D341Med (cell line): ENCODE data around the gene HOXB5.

Experiments used
- DNase-seq: peaks from one replicate; pipeline ENCODE4 v3.0.0; 2012; ENCODE audit warnings: low spot score

Gene HOXB5

DNA sequence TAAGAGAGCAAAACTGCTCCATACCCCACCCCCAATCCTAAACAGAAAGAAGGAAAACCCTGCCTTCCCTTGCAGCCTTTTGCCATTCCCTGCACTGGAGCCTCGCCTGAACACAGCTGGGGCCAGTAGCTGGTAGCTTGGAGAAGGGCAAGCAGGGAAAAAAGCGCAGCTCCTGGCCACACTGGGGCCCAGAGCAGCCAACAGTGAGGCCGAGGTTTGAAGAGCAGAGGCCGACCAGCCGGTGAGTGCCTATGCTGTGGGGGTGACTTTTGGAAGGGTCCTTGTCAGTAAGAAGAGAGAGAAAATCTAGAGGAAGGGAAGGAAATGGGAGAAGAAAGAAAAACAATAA, 35.8 kb upstream of the HOXB5 start:
- DNase-seq, result no peak

DNA sequence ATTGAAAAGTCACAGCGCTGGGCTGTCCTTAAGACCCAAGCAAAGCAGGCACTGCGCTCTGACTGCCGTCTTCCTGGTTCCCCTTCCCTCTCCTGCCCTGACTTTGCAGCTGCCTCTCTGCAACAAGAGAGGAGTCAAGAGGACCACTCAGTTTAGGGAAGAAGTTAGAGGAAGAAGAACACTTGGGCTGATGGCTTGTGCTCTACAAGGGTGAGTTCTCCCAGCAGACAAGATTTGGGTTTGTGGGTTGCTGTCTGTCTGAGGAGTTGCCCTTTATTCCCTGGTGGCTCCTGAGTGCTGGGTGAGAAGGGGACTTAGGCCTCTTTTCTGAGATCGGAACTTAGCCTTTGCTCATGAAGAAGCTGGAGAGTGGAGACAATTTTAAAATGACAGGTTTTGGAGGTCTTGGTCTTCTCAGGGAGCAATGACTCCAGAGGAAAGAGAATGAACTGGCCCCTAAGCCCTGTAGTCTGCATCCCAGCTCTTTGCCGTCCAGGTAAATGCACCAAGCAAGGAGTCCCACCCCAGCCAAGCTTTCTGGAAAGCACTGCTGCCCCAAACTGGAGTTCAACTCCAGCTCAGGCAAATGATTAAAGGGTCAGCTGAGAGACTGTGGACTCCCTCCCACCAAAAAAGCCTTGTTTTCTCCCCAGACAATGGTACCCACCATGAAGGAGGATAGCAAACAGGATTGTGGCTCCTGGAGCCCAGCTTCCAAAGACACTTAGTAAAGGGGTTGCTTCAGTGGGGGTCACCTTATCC, 35.3 kb upstream of the HOXB5 start:
- DNase-seq, result no peak

DNA sequence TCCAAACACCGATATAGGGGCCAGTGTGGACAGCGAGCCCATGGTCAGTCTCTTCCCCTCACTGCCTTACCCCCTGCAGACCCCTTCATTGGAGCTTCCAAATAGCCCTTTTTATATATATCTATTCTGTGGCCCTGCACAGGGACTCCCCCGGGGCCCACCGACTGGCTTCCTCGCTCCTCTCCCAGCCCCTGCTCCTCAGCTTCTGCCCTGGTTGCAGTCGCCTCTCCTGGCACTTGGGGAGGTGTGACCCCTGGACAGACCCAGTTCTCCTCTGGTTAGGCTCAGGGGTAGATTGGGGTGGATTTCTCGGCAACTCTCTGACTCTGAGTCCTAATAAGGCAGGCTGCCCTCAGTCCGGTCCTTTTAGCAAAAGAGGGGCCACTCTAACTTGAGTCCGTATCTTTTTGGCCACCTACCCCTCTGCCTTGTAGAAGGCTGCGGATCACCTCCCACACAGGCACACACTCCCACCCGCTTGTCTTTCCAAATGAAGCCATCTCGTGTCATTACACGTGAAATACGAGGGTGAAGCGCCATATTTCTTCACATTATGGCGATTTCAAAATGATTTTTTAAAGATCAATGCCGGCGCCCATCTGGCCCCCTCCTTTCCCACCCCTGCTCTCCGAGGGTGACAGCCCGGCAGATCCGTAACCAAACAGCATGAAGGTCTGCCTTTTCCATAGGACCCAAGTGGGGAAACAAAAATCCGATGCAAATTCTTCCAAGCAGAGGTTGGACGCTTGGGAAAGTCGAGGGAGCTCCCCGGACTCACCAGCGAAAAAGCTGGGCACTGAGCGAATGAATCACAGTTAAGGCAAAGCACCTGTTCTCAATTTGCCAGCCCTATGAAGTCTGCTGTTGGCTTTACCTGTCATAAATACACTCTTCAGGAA, 34.3 kb upstream of the HOXB5 start:
- no peak for DNase-seq

DNA sequence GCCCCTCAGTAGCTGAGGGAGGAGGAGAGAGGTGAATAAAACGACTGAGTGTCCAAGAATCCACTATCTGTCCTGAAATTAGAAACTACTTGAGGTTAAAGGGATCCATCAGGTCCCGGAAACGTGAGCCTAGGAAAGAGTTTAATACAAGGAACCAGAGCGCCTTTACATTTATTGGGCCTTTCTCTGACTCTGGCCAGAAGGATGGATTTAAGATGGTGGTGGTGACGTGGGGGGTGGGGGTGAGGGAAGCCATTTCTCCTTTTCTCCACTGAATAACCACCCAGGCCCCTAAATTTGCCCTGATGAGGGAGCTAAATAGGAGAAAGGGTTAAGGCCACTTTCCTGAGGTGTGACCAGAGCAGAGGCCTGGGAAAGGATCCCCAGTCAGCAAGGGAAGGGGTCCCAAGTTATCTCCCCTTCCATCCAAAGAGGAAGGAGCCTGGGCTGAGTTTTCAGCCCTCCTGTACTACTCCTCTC, 33.6 kb upstream of the HOXB5 start:
- no peak for DNase-seq

DNA sequence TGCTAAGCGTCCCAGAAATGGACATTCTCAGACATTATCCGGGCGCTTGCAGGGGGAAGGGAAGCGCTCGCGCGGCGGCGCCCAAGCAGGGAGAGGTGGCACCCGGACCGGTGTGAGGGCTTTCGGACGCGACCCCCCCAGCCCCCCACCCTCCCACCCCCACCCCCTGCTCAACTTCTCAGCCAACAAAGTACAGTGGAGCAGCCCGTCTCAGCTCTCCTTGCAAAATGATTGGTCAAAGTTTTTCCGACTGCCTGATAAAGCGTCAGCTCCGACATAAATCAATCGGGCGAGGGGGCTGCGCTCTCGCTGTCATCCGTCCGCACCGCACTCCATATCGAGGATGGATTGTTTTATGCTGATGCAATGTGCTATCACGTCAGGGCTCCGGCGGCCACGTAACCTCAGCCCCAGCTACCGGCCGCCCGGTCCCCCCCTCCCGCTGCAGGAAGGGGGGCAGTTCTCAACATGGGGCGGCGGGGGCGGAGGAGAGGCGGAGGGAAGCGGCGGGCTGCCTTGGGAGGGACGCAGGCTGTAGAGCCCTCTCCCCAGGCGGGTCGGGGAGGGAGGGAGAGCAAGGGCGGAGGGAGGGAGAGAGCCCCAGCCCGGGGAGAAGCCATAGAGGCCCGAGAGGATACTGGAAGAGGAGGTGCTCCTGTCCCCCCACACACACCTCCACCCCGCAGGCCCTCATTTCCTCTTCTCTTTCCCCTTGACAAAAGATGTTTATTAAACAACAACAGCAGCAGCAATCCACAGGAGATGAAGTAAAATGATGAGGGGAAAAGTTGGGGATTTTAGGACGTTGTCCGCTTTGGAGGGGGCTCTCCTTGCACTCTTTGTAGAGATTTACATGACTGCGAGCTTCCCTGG, 32.9 kb upstream of the HOXB5 start, which contains the start of gene HOXB9:
Gene HOXB9, minus strand, starts transcription at position 114 of the 873 bp plus-strand sequence. Its CDS starts 89 bp downstream, at position 25.
- no peak for DNase-seq

DNA sequence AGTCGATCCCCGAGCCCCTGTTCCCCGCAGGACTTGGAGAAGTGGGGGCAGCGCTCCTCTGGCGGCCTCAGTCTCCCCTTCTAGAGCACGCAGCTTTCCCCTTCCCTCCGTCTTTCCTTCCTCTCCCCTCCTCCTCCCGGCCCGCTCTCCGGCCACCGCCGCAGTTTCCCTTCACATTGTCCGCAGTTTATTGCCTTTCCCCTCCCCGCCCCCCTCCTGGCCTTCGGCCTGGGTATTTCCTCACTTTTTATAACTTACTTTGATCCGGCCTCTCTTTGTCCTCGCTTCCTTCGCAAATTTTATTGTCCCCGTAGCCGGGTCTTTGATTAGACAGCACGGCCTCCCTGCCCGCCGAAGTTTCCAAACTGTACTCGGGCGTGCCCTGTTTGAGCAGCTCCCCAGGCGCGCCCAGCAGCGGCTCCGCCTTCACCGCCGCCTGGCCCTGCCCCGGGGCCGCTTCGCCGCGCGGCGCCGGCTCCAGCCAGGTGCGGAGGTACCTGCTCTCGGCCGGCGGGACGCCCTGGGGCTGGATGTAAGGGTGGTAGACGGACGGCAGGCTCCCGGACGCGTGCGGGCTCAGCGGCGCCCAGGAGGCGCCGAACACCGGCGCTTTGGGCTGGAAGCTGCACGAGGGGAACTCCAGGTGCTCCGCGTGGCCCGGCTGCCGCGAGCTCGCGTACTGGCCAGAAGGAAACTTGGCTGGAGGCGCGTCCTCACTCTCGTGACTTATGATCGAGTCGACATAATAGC, 32.1 kb upstream of the HOXB5 start:
- peak; percentile 70 for DNase-seq

DNA sequence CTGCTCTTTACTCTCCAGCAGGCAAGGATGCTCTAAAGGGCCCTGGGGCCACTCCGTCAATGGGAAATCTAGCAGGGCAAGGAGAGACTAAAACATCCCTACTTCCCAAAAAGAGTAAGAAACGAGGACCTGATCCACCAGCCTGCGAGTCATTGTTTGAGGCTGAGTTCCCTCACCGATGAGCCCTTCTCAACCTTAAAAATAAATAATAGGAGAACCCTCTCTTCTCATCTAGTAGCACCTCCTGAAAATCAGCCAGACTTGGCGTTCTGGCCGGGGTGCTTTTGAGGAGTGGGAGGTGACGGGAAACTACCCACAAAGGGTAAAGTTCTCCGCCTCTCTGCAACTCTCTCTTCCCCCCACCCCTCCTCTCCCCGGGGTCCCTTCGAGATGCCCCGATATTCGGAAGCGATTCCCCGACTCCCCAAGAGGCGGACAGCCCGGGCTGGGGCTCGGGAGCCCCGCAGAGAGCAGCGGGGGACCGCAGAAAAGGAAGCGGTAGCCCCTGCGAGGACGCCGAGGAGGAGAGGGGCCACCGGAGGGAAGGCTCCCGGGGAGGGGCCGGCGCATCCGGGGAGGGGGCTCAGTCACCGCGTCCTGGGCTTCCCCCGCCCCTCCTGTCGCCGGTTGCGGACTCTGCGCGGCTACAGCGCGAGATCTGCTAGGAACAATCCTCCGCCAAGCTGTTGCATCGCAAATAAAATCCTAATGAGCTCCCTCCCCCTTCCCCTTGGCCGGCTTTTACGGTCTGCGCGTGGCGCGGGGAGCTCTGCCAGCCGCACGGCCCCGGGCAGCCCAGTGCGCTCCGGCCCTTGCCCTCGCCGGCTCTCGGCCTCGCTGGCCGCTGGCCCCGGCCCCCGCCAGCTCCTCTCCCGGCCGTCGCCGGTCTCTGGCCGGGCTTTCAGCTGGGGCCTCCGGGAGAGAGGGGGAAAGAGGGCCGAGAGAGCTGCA, 31.2 kb upstream of the HOXB5 start:
- peak; percentile 71 for DNase-seq

DNA sequence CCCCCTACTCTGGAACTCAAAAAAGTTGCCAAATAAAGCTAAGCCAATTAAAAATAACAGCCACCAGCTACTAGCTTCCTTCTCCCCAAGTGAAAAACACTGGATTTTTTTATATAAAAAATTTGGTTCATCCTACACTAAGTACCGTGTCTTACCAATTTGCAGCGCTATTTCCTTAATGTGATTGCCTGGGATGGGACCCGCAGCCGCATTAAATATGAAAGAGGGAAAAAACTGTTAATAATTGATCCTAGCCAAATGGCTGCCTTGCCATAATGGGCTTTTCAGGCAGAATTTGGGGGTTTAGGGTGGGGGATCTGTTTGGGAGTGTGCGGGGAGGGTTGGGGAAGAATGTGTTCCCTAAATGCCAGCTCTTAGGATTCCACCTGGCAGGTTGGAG, 30.5 kb upstream of the HOXB5 start:
- no peak for DNase-seq

DNA sequence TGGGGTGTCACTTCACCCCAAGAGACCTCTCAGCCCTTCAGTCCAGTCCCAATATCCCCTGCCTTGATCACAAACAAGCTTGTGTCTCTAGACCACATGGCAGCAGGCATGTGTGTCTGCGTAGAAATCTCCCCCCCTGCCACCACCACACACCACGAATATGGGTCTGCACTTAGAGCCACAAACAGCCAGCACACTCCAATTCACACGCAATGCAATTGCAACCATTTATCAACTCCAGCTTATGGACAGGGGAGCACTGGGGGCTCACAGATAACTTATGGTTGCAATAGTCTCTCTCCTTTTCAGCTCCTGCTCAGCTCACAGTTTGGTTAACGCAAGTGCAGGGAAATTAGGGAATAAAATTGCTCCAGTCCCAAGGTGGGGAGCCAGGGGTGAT, 30.0 kb upstream of the HOXB5 start:
- no peak for DNase-seq

DNA sequence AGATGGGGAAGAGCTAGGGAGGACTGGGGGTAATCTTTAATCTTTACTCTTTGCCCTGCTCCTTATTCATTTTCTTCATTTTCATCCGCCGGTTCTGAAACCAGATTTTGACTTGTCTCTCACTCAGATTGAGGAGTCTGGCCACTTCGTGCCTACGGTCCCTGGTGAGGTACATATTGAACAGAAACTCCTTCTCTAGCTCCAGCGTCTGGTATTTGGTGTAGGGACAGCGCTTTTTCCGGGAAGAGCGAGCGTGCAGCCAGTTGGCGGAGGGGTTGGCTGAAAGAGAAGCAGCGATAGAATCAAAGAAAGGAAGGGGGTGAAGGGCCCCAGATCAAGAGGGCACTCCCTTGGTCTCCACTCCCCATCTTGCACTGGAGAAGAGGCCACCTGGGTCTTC, 29.3 kb upstream of the HOXB5 start:
- DNase-seq, result no peak

DNA sequence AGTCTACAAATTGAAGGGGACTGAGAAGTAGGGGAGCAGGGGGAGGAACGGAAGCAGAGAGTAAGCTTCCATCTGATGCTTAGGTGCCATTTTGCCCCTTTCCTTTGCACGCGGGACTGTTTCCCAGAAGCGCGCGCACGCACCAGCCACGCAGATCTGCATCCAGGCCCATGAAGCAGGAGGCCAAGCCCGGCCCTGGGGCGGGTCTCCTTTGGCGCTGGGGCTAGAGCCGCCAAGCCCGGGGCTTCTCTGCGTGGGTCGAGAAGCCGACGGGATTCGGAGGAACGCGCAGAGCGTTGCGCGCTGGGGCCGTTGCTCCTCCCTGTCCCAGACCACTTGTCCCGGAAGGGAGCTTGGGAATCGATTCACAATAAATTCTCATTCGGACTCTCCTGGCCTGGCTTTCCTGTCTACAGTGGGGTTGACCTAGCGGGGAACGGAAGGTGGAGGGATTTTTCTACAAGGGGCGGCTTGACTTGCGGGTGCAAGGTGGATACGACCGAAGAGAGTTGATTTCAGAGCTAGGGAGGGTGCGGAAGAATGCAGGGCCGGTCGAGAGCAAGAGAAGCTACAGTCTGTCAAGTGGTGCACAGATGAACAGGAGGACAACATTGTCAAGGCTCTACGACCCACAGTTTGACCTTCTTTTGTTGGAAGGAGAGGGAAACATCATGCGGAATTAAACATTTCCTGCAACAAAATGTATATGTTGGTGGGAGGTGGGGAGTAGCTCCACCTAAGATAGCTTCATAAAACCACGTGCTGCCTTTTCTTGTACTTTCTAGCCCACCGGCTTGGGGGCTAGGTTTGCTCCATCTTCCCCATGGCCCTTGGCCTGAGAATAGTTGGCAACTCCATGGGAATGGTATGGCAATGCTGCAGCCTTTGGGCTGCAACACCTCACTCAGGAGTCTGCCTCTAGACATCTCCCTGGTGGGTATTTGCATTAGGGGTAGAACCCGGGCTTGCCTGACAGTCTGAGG, 28.1 kb upstream of the HOXB5 start:
- DNase-seq, result no peak

DNA sequence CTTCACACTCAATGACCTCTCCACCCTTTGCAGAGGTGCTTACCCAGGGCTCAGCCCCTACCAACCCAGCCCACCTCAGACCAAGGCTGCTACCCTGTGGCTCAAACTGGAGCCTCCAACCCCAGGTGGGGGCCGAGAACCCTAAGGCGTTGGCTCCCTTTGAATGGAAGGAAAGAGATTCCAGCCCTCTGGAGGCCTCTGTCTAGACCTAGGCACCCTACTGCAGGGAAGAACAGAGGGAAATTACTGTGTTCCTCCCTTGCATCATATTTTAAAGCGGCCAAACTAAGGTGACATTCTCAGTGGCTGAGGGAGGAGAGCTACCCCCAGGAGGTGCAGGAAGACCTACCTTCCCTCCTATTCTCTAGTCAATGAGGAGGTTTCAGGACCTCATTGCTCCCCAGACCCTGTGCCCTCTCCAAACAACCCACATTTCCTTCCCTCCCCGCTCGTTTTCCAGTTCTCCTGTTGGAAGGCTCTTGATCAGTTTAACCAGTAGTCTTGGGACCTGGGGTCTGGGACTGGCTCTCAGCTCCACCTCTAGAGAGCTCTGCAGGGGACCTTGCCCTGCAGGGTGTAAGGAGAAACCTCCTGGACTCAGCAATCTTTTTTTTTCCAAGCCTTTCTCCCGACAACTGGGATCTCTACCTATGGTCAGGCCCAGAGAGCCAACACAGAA, 27.0 kb upstream of the HOXB5 start:
- DNase-seq, result no peak

DNA sequence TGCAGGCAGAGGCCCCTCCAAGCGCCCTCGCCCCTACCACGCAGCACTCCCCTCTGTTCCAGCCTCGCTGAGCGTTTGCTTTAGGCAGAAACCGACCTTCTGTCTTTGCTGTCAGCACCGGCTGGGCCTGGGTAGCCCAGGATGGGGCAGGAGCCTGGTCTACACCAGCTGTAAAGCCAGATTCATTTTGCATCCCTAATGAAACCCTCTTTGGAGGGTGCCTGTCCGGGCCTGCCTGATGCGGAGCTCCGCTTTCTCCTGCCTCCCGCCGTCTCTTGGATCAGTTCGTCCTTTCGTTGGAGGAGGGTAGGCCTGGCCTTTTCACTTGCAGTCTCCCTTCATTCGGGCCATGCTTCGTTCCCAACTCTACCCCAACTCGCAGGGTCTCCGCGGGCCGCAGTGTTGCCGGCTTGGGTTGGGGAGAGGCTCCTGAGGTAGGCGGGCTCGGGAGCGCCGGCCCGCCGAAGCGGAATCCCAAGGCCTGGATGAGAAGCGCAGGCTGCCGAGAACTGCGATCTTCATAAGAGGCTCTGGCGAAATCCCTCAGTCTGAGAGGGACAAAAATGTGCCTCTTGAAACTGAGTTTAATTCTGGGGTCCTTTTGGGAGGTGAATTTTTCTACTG, 26.4 kb upstream of the HOXB5 start:
- DNase-seq, result no peak

DNA sequence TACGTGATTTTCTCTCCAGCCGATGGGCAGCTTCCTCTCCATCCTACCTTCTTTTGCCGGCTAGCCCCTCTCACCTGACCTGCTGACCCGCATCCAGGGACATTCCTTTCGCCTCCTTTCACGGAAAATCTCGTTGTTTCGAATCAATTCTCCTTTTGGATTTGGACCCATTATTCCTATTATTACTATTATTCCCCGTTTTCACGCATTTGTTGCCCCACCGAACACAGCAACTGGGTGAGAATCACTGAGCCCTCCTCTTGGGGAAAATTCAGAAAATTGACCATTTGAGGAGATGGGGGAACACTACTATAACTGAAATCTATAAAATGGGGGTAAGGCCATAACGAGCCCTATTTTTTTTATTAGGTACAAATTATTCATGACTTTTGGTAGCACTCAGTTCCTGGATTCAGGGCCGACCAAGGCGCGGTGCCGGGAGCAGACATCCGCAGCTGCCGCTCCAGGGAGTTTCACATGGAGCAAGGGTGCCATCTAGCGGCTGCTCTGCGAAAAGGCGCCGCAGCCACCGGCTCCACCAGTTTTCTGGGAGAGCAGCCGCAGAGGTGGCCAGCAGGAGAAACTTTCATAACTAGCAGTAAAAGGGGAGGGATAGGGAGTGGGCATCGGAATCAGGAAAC, 24.8 kb upstream of the HOXB5 start:
- DNase-seq, result peak; percentile 98

DNA sequence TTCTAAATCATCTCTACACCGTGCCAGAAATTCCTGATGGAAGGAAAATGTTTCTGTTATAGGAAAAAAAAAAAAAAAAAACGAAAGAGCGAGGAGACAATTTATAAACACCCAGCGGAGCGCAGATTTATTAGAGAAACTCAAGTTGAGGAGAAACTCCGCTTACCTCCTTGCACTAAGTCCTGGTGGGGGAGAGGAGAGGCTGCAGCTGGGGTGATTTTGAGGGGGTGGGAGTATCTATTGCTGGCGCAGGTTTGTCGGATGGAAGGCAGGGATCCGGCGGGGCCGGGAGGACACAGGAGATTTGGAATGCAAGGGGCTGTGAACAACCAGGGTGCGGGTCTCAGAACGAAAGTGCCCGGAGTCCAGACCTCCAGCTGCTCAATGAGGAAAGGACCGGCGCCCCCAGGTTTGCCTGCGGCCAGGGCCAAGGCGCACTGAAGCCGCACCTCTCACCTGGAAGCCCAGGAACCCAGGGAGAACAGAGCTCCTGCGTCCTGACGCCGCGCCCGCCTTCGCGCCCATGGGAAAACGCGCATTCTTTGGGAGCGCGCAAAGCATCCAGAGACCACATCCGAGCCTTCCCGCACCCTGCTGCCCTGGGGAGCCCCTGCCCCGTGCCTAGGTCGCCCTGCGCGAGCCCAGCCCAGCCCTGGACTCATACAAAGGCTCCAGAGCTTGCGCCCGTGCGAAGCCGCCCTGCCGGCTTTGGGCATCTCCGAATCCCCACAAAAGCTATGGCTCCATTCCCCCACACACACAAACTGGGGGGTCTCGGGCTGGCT, 24.1 kb upstream of the HOXB5 start:
- DNase-seq, result no peak

DNA sequence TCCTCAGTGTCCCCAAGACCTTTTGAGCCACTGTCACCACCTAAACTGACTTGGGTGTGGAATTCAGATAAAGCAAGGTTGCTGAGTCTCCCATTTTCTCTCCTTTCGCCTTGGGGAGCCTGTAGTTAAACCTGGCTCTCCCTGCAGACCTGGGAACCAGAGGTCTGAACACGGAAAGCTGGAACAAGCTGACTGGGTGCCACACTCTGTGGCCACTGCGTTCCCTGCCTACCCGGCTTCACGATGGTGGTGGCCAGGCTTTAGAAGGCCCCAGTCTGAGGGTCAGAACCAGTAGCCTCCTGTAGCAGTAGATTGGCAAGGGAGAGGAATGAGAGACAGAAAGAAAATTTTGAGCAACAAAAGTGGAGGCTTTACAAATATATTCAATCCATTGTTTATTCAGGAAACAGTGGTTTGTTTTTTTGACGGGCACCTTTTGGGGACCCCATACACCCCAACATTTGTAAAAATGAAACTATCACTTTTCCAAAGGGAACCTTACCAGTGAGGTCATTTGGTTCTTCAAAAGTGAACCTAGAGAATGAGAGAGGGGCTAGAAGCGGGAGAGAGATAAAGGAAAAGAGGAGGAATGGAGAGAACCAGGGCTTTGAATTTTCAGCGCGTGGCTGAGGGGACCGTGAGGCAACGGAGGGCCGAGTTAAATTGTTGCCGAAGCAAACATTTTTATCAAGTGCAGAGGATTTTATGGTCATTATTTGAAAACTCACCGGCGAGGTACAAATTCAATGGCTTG, 23.3 kb upstream of the HOXB5 start:
- no peak for DNase-seq
